H1 (cell line): ENCODE measurements around the gene BLOC1S3. TPM values are rescaled to one million over a fixed set of nuclear protein-coding genes. Genes with fewer than 3 reads are reported as not detected.

Experiments used
- CHD7 ChIP-seq: fragments of 300-600 bp; sonication (generic); IDR thresholded peaks from 2 replicates; pipeline ENCODE4 v1.7.1; 2012; ENCODE audit warnings: low read length, moderate library complexity, mild to moderate bottlenecking, inconsistent platforms; ENCODE audit not compliant: insufficient replicate concordance
- HDAC6 ChIP-seq: IDR thresholded peaks from one replicate; pipeline ENCODE4 v1.7.1; 2012; ENCODE audit warnings: low read depth, mild to moderate bottlenecking, inconsistent platforms, low read length, moderate library complexity
- KDM1A ChIP-seq: fragments of 200-600, 300-600 bp; sonication (generic); IDR thresholded peaks from 2 replicates; pipeline ENCODE4 v1.7.1; 2016; ENCODE audit warnings: mild to moderate bottlenecking, low read length, borderline replicate concordance
- MAX ChIP-seq: IDR thresholded peaks from 2 replicates; pipeline ENCODE4 v1.6.1; 2012; ENCODE audit warnings: inconsistent platforms
- PHF8 ChIP-seq: fragments of 200-600 bp; sonication (generic); conservative IDR thresholded peaks from 2 replicates; pipeline ENCODE4 v1.7.1; 2012; ENCODE audit warnings: low read depth, mild to moderate bottlenecking, inconsistent platforms, low read length, moderate library complexity
- RFX5 ChIP-seq: IDR thresholded peaks from 2 replicates; pipeline ENCODE4 v1.6.1; 2011; ENCODE audit warnings: low read depth, low read length, improper control_type of control experiment, borderline replicate concordance
- polyA plus RNA-seq, 7 experiments: library from polyadenylated mRNA; depleted of rRNA in 3 of 7; stranded (reverse) in 5 of 7; unstranded in 2 of 7; fragments of >200 nt in 5 of 7; fragments of 200-250 nt in 2 of 7; gene quantifications; 1 replicate in 5 of 7; 2 replicates in 1 of 7; 4 replicates in 1 of 7; pipeline versions ENCODE4 v1.2.1 to v1.2.3, GENCODE V29; 2011 to 2013; ENCODE audit warnings: missing spikeins in 2 of 7, mixed read lengths in 2 of 7
- total RNA-seq: library from RNA; stranded (reverse); fragmentation: NEBNext Ultra II Directional; extraction: Animal tissue kit (Norgen Biotek cat#: 25700); gene quantifications from 2 replicates; pipeline ENCODE4 v1.2.1, GENCODE V29; 2021

The BLOC1S3 gene
- total and polyA plus RNA-seq, 2 of the 8 experiments (the other 6 are each of a cell fraction or from before 2014, with no cell fraction given) = 6.0 to 6.1 TPM

- TF ChIP-seq CHD7 (no peak), KDM1A (no peak), MAX (no peak), RFX5 (no peak), HDAC6 (no peak), PHF8 (no peak)
Measured at GRCh38 chr19:45186509-45187334, 8.1 kb downstream of the BLOC1S3 start (continued).
